DND-41 (cell line): Measurements from ENCODE around the gene VAPA.

Experiments
- ATAC-seq: fragments of 200-7000 bp; cut with Tn5 transposase; 3 replicates; pipeline ENCODE4 v1.9.1; 2021; ENCODE audit warnings: low read depth; ENCODE audit not compliant: insufficient read depth
- DNase-seq: peaks from one replicate; pipeline ENCODE4 v3.0.0-alpha.2; 2020
- H2AFZ ChIP-seq: 2 replicates; pipeline ENCODE4 v1.6.0; 2012; ENCODE audit warnings: low read depth, low read length
- H3K27ac ChIP-seq: 2 replicates; pipeline ENCODE4 v1.5.1; 2012; ENCODE audit warnings: low read length, inconsistent platforms
- H3K27me3 ChIP-seq: fragments of 200-600 bp; sonication (generic); 2 replicates; pipeline ENCODE4 v1.6.0; 2012; ENCODE audit warnings: low read length, mild to moderate bottlenecking, inconsistent platforms; ENCODE audit not compliant: insufficient read depth, poor library complexity
- H3K36me3 ChIP-seq: 2 replicates; pipeline ENCODE4 v1.5.1; 2012; ENCODE audit warnings: low read length, inconsistent platforms; ENCODE audit not compliant: insufficient read depth
- H3K4me1 ChIP-seq: 2 replicates; pipeline ENCODE4 v1.5.1; 2012; ENCODE audit warnings: mild to moderate bottlenecking, low read length; ENCODE audit not compliant: insufficient read depth
- H3K4me2 ChIP-seq: 2 replicates; pipeline ENCODE4 v1.6.0; 2012; ENCODE audit warnings: mild to moderate bottlenecking, moderate library complexity, low read length, inconsistent platforms; ENCODE audit not compliant: insufficient read depth
- H3K4me3 ChIP-seq, 2 experiments: fragments of 200-600 bp in 1 of 2; shearing (Covaris generic) in 1 of 2; 2 replicates each; pipeline ENCODE4 v1.5.1; 2012 to 2016; ENCODE audit warnings: inconsistent platforms in 2 of 2, low read length in 2 of 2, mild to moderate bottlenecking in 2 of 2, low read depth in 1 of 2, moderate library complexity in 1 of 2
- H3K79me2 ChIP-seq: 2 replicates; pipeline ENCODE4 v1.6.0; 2012; ENCODE audit warnings: low read length, inconsistent platforms; ENCODE audit not compliant: insufficient read depth
- H3K9ac ChIP-seq: 2 replicates; pipeline ENCODE4 v1.6.0; 2012; ENCODE audit warnings: low read depth, mild to moderate bottlenecking, inconsistent platforms, low read length, moderate library complexity
- H3K9me3 ChIP-seq: 2 replicates; pipeline ENCODE4 v1.5.1; 2012; ENCODE audit warnings: low read length, moderate library complexity, mild to moderate bottlenecking, inconsistent platforms; ENCODE audit not compliant: insufficient read depth, severe bottlenecking
- H4K20me1 ChIP-seq: 2 replicates; pipeline ENCODE4 v1.6.0; 2012; ENCODE audit warnings: low read length; ENCODE audit not compliant: insufficient read depth
- EZH2 ChIP-seq: IDR thresholded peaks from 3 replicates; pipeline ENCODE4 v1.6.1; 2012; ENCODE audit warnings: borderline replicate concordance, low read depth, mild to moderate bottlenecking, moderate library complexity, low read length, inconsistent platforms; ENCODE audit not compliant: severe bottlenecking
- TF ChIP-seq, protein P1 (sequence below): IDR thresholded peaks from 2 replicates; pipeline ENCODE4 v1.5.1; 2012; ENCODE audit warnings: borderline replicate concordance, low read length, moderate library complexity, mild to moderate bottlenecking; ENCODE audit not compliant: poor library complexity, severe bottlenecking; ENCODE audit errors: extremely low read depth

The VAPA gene

DNA sequence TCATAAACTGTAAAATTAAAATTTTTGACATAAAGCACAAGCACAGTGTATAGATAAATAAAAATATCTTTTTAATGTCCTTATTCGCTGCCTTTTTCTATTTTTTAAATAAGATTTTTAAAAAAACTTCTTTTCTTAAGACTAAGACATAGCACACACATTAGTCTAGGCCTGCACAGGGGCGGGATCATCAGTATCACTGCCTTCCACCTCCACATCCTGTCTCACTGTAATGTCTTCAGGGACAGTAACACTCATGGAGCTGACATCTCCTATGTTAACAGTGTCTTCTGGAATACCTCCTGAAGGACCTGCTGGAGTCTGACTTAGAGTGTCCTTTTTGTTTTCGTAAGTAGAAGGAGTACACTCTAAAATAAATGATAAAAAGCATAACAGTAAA lies 33.0 kb downstream of the VAPA start:
- Histone ChIP-seq H3K4me1 (no peaks in the 10 kb centered on the region), H3K79me2 (peaks cover 58% of the 10 kb centered on the region), H3K4me2 (no peak overlapping the region), H3K4me3 (no peak overlapping the region), H2AFZ (no peak overlapping the region), H3K27ac (no peak overlapping the region), H4K20me1 (peaks cover 27% of the 10 kb centered on the region), H3K9me3 (no peaks in the 10 kb centered on the region), H3K9ac (no peak overlapping the region), H3K27me3 (no peaks in the 10 kb centered on the region), H3K36me3 (peaks cover 84% of the 10 kb centered on the region)
- 0 out of 3 replicates have a peak, but pooled peaks have one; percentile 39 for ATAC-seq
- TF ChIP-seq, protein P1, sequence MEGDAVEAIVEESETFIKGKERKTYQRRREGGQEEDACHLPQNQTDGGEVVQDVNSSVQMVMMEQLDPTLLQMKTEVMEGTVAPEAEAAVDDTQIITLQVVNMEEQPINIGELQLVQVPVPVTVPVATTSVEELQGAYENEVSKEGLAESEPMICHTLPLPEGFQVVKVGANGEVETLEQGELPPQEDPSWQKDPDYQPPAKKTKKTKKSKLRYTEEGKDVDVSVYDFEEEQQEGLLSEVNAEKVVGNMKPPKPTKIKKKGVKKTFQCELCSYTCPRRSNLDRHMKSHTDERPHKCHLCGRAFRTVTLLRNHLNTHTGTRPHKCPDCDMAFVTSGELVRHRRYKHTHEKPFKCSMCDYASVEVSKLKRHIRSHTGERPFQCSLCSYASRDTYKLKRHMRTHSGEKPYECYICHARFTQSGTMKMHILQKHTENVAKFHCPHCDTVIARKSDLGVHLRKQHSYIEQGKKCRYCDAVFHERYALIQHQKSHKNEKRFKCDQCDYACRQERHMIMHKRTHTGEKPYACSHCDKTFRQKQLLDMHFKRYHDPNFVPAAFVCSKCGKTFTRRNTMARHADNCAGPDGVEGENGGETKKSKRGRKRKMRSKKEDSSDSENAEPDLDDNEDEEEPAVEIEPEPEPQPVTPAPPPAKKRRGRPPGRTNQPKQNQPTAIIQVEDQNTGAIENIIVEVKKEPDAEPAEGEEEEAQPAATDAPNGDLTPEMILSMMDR, result no peak
- TF ChIP-seq EZH2, result no peak
- no peak for DNase-seq

- H3K4me3 ChIP-seq, result no peak overlapping the region
- TF ChIP-seq, protein P1, result no peak
- no peak for TF ChIP-seq EZH2
- H4K20me1 ChIP-seq, result peaks cover 28% of the 10 kb centered on the region
- H3K9ac ChIP-seq, result no peak overlapping the region
- no peak overlapping the region for H3K4me2 ChIP-seq
- H3K79me2 ChIP-seq, result peaks cover 55% of the 10 kb centered on the region
- no peaks in the 10 kb centered on the region for H3K4me1 ChIP-seq
- ATAC-seq (no peak), DNase-seq (no peak)
- H3K27me3 ChIP-seq, result no peaks in the 10 kb centered on the region
- no peak overlapping the region for H2AFZ ChIP-seq
- no peaks in the 10 kb centered on the region for H3K9me3 ChIP-seq
- H3K36me3 ChIP-seq, result peaks cover 84% of the 10 kb centered on the region
- H3K27ac ChIP-seq, result no peak overlapping the region
Observed at GRCh38 chr18:9947248-9947647, 33.4 kb downstream of the VAPA start.

DNA sequence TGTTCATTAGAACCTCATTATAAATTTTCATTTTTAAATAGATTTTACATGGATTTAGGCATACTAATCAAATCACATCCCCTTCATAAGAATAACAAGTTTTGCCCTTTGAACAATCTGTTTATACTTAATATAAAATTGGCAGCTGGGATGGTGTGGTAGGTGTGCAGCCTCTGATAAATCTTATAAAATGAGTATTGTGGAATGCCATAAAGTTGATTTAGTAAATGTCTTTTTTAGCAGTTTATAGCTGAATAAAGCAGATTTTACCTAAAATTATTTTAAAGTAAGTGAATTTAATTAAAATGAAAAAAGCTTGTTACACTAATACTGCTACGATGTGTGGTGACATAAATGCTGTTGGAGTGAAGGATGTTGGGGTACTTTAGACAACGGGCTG lies 35.5 kb downstream of the VAPA start:
- no peak for ATAC-seq
- H4K20me1 ChIP-seq, result peaks cover 30% of the 10 kb centered on the region; the same call in 1 of the 2 replicates
- no peak overlapping the region for H3K9ac ChIP-seq
- no peak overlapping the region for H3K4me3 ChIP-seq
- no peaks in the 10 kb centered on the region for H3K27me3 ChIP-seq
- peaks cover 44% of the 10 kb centered on the region for H3K79me2 ChIP-seq
- no peaks in the 10 kb centered on the region for H3K9me3 ChIP-seq
- H3K27ac ChIP-seq, result no peak overlapping the region
- DNase-seq, result no peak
- TF ChIP-seq, protein P1, result no peak
- TF ChIP-seq EZH2, result no peak
- no peaks in the 10 kb centered on the region for H3K4me1 ChIP-seq
- no peak overlapping the region for H3K4me2 ChIP-seq
- no peak overlapping the region for H2AFZ ChIP-seq
- H3K36me3 ChIP-seq, result peaks cover 89% of the 10 kb centered on the region

- H3K27ac ChIP-seq, result no peak overlapping the region
- ATAC-seq, result no peak
- no peak overlapping the region for H3K4me2 ChIP-seq
- no peak overlapping the region for H2AFZ ChIP-seq
- peaks cover 39% of the 10 kb centered on the region for H3K79me2 ChIP-seq
- H3K9ac ChIP-seq, result no peak overlapping the region
- peaks cover 86% of the 10 kb centered on the region for H3K36me3 ChIP-seq
- no peaks in the 10 kb centered on the region for H3K9me3 ChIP-seq
- no peaks in the 10 kb centered on the region for H3K4me1 ChIP-seq
- no peak overlapping the region for H3K4me3 ChIP-seq
- no peaks in the 10 kb centered on the region for H3K27me3 ChIP-seq
- TF ChIP-seq, protein P1, result no peak
- TF ChIP-seq EZH2, result no peak
- DNase-seq, result no peak
- peaks cover 28% of the 10 kb centered on the region; the same call in 1 of the 2 replicates for H4K20me1 ChIP-seq
Observed at GRCh38 chr18:9949861-9950260, 36.0 kb downstream of the VAPA start.
